ENCODE measurements around the gene PTPN14. TPM values are rescaled to one million over a fixed set of nuclear protein-coding genes. Genes with fewer than 3 reads are reported as not detected.

PTPN14 gene
- total RNA-seq, 1 experiment from 2014 or later = 88.4 TPM

GRCh38 chr1:214418391-214418790, 133.0 kb downstream of the PTPN14 start (continued):
- TF ChIP-seq ZNF425 (CRISPR knock-in tag; conservative IDR thresholded peaks at IDR 0.05) (no peak), ZNF281 (CRISPR knock-in tag; IDR thresholded peaks at IDR 0.05) (no peak), ZNF138 (CRISPR knock-in tag; conservative IDR thresholded peaks at IDR 0.05) (no peak), GTF2I (CRISPR knock-in tag; conservative IDR thresholded peaks at IDR 0.05) (no peak), JUN (CRISPR knock-in tag; IDR thresholded peaks at IDR 0.05) (no peak), MAX (CRISPR knock-in tag; IDR thresholded peaks at IDR 0.05) (no peak), SP1 (CRISPR knock-in tag; conservative IDR thresholded peaks at IDR 0.05) (no peak)

- peaks cover 4% of the 10 kb centered on the region; the same call in 1 of the 2 replicates for H3K36me3 Mint-ChIP-seq
- H3K9me3 Mint-ChIP-seq = no peaks in the 10 kb centered on the region
- no peak for TF ChIP-seq CBFB (CRISPR knock-in tag; IDR thresholded peaks at IDR 0.05; ENCODE audit: low read depth)
- H3K27me3 Mint-ChIP-seq (ENCODE audit: low read depth) = no peaks in the 10 kb centered on the region
- H3K27ac Mint-ChIP-seq = peak overlapping the region; percentile 69; the same call in 1 of the 2 replicates
- ChIA-PET POLR2A (no interaction called here), CTCF (interaction anchor here (0.9 to 1.0 kb wide), 2 partner anchors 13 to 86 kb away, joined by 3 read pairs; no protein-coding TSS in a partner anchor)
- H3K4me1 Mint-ChIP-seq = peaks cover 56% of the 10 kb centered on the region
- DNase-seq (ENCODE audit: low spot score) = no peak
- H3K4me3 Mint-ChIP-seq = no peak overlapping the region
- ATAC-seq = no peak; the same call in 1 of the 2 replicates
Observed at GRCh38 chr1:214417545-214418210, 133.7 kb downstream of the PTPN14 start.

- Mint-ChIP-seq H3K4me3 (no peak overlapping the region), H3K36me3 (peaks cover 4% of the 10 kb centered on the region; the same call in 1 of the 2 replicates), H3K27ac (no peak overlapping the region), H3K9me3 (no peaks in the 10 kb centered on the region), H3K4me1 (peaks cover 52% of the 10 kb centered on the region), H3K27me3 (ENCODE audit: low read depth) (no peaks in the 10 kb centered on the region)
- DNase-seq (ENCODE audit: low spot score) (no peak), ATAC-seq (no peak)
- POLR2A ChIA-PET = no interaction called here
- CTCF ChIA-PET = no interaction called here
- no peak for TF ChIP-seq USF1 (CRISPR knock-in tag; IDR thresholded peaks at IDR 0.05)
- TF ChIP-seq E2F5 (CRISPR knock-in tag; IDR thresholded peaks at IDR 0.05) = no peak
- TF ChIP-seq ZNF263 (CRISPR knock-in tag; IDR thresholded peaks at IDR 0.05; ENCODE audit: low read depth) = no peak
- TF ChIP-seq GRHL2 (CRISPR knock-in tag; IDR thresholded peaks at IDR 0.05; ENCODE audit: insufficient replicate concordance, severe bottlenecking) = no peak
- no peak for TF ChIP-seq TCF7 (CRISPR knock-in tag; IDR thresholded peaks at IDR 0.05; ENCODE audit: low read depth)
- TF ChIP-seq NR2C2 (CRISPR knock-in tag; IDR thresholded peaks at IDR 0.05) = no peak
- TF ChIP-seq IRF2 (CRISPR knock-in tag; IDR thresholded peaks at IDR 0.05; ENCODE audit: borderline replicate concordance, low read depth) = no peak
- TF ChIP-seq ZNF232 (CRISPR knock-in tag; IDR thresholded peaks at IDR 0.05) = no peak
- no peak for TF ChIP-seq TEAD1 (CRISPR knock-in tag; IDR thresholded peaks at IDR 0.05)
- no peak for TF ChIP-seq MYBL2 (CRISPR knock-in tag; IDR thresholded peaks at IDR 0.05)
- TF ChIP-seq HMGA2 (CRISPR knock-in tag; IDR thresholded peaks at IDR 0.05) = no peak
- TF ChIP-seq E2F1 (CRISPR knock-in tag; IDR thresholded peaks at IDR 0.05) = no peak
- no peak for TF ChIP-seq EMX1 (CRISPR knock-in tag; IDR thresholded peaks at IDR 0.05)
- no peak for TF ChIP-seq ZNF281 (CRISPR knock-in tag; IDR thresholded peaks at IDR 0.05)
- TF ChIP-seq ZNF416 (CRISPR knock-in tag; IDR thresholded peaks at IDR 0.05) = no peak
Observed at GRCh38 chr1:214416858-214417257, 134.5 kb downstream of the PTPN14 start.
